Hypothalamus (tissue), 51 donors: ENCODE measurements around the gene ATP2A2.
"Not testable (repeated sequence)": the region's sequence is repeated elsewhere in the genome, so short reads cannot be mapped to it uniquely, and the experiment has no call there.

Experiments
- DNase-seq, 51 donors: peaks; one replicate each; lab custom pipeline; 2025; lab: John Stamatoyannopoulos, UW

ATP2A2 gene

DNA sequence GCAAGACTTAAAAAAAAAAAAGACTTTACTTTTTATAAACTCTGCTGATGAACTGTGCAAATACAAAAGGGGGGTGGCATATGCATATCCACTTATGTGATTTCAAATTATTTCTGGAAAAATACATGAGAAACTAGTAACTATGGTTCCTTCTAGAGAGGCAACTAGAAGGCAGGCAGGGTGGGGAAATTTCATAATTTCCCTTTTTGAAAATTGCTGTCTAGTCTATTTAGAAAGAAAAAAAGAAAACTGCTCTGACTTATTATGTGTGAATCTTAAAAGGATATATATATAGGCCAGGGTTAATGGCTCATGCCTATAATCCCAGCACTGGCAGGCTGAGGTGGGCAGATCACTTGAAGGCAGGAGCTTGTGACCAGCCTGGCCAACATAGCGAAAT, 80.2 kb downstream of the ATP2A2 start:
- no peak for DNase-seq

DNA sequence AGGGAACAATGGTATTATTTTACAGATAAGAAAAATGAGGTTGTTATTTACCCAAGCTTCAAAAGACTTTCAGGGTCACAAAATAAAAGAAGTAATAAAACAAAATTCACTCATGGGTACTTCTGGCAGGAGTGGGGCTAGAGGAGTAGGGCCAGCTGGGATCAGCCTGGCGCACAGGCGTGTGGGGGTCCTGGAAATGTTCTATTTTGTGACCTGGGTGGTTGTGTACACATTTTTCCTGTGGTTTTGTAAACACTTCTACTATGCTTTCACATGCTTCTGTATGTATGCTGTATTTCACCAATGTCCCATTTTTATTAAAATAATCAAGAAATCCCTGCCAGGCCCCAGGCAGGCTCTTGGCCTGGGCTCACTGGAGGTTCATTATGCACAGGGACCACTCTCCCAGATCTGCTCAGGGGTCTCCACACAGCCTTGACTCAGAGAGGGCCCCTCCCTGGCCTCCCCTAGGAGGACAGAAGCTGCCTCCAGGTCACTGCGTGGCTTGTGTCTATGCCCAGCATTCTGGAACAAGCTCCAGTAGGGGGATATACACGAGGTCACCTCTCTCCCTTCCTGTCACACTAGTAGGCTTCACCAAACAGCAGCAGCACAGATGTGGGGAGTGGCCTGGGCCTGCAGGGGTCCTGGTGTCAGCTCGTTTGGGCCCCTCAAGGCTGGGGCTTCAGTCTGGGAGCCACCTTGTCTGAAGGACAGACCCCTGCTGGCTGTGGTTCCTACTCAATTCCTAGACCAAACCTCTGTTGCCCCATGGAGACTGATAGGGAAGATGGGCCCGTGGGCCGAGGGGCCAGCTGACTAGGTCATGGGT, 84.7 kb downstream of the ATP2A2 start:
- DNase-seq, result no peak

DNA sequence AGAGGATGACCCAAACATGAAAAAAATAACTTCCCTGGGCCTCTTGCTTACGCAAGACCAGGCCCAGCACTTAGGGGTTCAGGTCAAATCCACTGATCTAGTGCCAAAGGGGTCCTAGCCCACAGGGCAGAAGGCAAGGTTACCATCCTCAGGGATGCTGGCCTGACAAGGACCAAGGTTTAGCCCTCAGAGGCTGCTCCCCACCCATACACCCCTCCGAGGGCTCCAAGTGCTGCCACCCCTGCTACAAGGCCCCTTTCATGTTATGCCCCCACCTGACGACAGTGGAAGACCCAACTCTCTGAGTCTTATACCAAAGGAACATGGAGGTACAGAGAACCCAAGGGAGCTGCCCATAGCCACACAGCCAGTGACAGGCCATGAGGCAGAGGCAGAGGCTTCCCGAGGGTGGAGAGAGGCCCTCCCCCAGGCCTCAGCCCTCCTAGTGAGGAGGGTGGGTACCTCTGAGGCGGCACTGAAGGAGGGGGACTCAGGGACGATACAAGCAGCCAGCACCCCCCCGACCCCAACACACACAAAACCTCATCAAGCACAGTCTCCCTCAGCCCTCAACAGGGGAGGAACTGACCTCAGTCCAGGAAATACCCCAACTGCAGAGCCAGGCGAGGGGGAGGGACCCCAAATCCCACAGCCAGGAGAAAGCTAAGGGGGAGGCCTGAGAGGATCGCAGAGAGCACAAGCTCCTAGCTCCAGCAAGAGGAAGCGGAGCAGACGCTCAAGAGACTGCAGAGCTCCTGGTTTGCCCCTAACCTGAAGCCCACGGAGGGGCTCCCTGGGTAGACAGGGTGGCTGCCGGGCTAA, 85.5 kb downstream of the ATP2A2 start:
- no peak for DNase-seq

DNA sequence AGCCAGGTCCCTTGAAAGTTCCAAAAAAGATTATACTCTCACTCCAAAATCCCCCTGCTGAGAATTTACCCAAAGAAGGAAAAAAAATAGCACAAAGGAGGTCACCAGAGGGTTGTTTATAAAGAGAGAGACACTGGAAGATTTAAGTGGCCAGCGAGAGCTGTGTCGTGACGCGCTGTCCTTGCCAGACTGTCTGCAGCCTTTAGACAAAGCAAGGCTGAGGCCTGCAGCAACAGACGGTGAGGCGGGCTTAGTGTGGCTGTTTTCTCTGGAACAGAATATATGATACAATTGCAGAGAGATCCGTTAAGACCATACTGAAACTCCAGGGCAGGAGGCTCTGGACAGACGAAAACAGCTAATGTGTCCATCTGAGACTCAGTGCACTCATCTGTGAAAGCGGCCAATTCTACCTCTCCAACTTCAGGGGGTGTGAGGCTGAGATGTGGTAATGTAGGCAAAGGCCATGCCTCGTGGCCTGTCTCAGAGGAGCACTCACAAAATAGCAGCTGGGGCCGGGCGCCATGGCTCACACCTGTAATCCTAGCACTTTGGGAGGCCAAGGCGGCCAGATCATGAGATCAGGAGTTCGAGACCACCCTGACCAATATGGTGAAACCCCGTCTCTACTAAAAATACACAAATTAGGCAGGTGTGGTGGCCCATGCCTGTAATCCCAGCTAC, 86.3 kb downstream of the ATP2A2 start:
- DNase-seq, result peak in 5 of 51 donors; percentile 4 to 20 (median 17)

DNA sequence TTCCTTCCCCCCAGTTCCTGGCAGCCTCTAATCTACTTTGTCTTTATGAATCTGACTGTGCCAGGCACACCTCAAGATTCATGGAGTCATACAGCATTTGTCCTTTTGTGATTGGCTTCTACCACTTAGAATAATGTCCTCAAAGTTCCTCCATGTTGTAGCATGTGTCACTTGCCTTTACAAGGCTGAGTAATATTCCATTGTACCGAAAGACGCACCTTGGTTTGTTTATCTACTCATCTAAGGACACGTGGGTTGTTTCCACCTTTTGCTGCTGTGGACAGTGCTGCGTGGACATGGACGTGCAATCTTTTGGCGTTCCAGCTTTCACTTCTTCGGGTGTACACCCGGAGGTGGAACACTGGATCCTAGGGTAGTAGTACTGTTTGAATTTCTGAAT, 88.9 kb downstream of the ATP2A2 start:
- no peak for DNase-seq

DNA sequence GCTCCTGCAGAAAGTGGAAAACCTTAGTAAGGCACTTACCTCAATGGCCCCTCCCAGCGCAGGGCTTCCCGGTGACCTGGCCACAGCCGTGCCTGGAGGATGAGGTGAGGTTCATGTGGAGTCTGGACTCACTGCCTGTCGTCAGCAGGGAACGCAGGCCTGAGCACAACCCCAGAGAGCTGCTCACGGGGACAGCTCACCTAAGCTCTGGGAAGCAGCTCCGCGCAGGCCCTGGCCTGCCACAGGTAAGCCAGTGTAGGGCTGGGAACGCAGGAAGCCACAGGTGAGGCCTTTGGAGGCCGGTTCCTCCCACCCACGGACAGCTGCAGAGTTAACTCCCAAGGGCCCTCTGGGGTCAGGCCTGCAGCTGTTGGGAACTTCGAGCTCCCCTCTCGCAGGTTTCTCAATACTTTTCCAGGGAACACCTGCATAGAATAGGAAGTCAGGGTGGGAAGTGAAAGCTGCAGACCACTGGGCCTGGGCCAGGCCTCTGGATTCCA, 89.7 kb downstream of the ATP2A2 start:
- no peak for DNase-seq

DNA sequence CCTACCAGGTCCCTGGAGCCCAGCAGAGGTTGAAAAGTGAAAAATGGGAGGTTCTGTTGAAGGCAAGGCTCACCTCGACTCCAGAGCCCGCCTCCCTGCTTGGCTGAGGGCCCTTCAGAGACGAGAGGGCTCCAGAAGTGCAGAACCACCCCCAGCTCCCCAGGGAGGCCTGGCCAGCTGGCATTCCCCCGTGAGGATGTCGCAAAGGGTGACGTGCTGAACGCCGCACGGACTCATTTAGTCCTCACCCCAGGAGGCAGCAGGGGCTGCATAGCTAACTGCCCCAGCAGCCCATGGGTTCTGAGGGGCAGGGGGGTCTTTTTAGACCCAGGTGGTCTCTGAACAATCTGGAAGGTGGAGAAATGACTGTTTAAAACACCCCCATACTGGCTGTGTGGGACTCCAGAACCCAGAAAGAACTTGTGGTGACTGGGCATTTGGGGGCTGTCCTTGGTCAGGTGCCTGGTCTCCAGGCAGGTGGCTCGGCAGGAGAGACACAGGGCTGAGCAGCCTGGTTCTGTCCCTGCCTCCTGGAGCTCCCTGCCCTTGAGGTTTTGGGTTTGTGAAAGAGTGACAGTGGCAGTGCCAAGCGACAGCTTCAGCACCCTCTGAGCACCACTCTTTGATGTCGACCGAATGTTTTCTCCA, 90.5 kb downstream of the ATP2A2 start:
- DNase-seq, result no peak

DNA sequence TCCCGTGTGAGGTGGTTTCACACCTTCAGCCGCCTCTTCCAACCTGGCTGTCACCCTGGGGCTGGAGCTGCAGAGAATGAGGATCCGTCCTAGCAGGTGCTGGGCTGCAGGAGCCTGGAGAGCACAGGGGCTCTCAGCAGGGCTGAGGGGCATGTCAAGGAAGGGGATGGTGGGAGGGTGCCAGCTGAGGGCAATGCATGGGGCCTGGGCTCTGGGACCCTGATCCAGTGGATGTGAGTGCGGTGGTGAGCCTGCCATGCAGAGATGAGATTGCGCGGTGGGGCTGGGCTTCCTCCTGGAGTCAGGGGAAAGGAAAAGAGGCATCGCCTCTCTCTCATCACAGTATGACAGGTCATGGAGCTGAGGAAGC, 91.0 kb downstream of the ATP2A2 start:
- DNase-seq, result no peak

DNA sequence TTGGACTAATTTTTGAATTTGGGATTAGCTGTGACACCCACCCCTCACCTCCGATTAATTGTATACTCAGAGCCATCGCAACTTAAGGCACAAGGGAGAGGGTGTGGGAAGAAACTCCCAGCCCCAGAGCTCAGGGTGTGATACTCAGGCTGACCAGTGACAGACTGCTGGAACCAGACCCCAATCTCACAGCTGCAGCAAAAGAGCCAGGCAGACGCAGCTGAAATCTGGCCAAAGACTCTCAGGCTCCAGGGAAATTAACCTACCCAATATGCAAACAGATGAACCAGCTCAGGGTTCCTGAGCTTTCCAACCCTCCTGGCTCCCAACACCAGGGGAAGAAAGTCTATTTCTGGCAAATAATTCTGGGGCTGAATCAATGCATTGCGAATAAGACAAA, 92.0 kb downstream of the ATP2A2 start:
- peak in 2 of 51 donors; percentile 4 to 11 for DNase-seq

DNA sequence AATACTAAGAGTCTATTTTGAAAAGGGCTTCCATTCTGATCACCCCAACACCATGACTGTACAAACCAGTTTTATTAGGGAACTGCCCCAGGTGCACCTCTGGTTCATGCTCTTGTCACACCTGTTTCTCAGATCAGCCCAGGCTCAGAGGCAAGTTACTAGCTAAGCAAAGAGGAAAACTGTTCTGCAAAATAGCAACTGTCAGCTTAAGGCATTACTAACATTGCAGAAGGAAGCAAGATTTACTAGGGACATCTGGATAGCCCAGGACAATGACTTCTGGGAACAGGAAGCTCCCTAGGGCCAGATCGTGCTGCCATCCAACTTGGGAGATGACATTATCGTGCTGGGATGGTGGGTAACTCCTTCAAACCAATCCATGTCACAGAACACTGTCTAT, 92.4 kb downstream of the ATP2A2 start:
- no peak for DNase-seq

DNA sequence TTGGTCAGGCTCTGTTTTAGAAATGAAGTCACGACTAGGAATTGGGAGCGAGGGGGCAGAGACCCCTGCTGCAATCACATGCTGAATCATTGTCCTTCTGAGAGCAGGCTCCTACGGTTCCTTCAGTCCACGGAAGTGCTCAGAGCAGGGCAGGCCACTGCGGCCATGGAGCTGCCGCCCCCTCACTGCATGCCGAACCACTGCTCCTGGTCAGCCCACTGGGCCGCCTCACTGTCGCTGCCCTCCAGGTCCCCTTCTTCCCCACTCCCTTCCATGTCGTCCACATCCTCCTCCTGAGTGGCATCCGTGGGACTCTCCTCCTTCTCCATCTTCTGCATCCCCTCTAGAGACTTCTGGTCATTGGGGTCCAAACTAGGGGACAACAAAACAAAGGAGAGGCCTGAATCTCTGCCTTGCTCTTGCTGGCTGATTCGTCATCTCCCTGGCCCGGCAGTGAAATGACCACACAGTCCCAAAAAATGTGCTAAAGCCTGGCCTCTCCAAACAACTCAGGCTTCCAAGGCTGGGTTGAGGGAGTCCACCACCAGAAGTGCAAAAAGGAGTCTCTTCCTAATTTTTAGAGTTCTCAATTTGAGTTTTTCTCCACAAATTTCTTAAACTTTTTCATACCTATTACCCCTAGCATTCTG, 93.0 kb downstream of the ATP2A2 start:
- no peak for DNase-seq

DNA sequence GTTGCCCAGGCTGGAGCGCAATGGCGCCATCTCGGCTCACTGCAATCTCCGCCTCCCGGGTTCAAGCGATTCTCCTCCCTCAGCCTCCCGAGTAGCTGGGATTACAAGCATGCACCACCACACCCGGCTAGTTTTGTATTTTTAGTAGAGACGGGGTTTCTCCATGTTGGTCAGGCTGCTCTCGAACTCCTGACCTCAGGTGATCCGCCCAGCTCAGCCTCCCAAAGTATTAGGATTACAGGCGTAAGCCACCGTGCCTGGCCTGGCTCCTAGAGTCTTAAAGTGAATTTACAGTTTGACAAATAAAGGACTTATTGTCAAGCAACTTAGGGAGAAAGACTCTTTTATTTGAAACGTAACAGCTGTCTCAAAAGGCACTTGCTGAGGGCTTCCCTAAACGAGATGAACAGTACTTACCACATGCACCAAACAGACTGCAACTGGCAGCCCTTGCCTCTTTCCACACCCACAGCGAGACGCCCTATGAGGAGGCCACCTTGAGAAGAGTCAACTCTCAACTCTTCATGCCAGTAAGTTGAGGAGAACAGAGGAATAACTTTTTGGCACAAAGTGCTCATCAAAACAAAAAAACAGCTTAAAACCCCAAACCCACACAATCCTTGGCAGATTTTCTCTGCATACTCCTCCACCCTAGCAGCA, 97.2 kb downstream of the ATP2A2 start:
- DNase-seq, result not testable (repeated sequence)

DNA sequence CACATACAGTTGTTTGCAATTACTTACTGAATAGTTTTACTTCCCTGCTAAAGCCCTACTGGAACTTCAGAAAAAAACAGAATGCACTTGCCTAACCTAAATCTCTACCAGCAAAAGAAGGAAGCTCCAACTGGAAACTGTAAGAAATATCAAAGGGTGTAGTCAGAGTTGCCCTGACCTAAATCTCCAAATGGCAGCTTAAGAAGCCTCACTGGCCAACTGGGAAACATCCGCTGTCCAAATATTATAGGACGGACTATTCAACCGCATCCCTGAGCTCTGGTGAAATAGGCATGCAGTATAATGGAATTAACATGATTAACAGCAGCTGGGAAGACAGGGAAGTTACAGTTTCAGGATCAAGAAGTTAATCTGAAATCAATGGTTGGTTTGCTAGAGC, 98.2 kb downstream of the ATP2A2 start:
- no peak for DNase-seq

DNA sequence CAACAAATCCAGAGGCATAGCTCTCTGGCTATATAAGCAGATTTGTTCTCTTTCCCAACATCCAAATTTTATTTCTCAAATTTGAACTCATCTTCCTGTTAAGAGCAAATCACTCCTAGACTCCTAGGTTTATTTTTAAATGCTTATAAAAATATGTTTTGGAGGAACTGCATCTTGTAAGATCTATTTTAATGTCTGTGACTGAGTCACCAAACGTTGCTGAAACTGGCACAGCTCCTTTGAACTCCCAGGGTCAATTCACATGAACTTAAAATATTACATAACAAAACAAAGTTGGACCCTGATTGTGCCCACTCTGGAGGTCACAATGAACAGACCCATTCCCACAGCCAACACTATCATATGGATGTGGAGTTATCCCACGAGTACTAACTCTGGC, 98.6 kb downstream of the ATP2A2 start:
- no peak for DNase-seq

DNA sequence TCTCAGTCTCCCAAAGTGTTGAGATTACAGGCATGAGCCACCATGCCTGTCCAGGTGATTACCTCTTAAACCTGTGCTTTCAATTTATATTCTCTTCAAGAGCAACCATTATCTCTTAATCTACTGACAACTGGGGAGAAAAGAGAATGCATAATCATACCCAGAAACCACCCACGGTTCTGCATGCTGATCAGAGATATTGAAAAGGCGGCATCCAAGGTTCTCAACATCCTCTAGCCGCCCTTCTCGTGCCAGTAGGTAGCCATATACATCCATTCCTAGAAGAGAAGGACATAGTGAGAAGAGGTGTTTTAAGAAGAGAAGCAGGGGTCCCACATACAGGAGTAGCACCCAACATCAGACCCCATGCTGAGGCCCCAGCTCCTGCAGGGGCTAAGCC, 101.6 kb downstream of the ATP2A2 start:
- DNase-seq, result no peak
